HL-60 (cell line): ENCODE measurements around the gene TUT4.

Source experiments
- DNase-seq, 2 experiments: peaks; one replicate each; pipeline ENCODE4 v3.0.0-alpha.2; 2010 to 2020; ENCODE audit warnings: low read depth in 1 of 2, low spot score in 1 of 2
- H3K27ac ChIP-seq: fragments of 250-450 bp; sonication (Bioruptor Pico); replicated peaks from 2 replicates; pipeline ENCODE4 v1.5.1; 2020; ENCODE audit warnings: mild to moderate bottlenecking, moderate library complexity
- H3K27me3 ChIP-seq: fragments of 250-450 bp; sonication (Bioruptor Pico); 2 replicates; pipeline ENCODE4 v1.5.1; 2021; ENCODE audit warnings: mild to moderate bottlenecking, moderate library complexity; ENCODE audit not compliant: insufficient read depth, poor library complexity, severe bottlenecking
- H3K4me3 ChIP-seq: replicated peaks from 2 replicates; pipeline ENCODE4 v1.5.1; 2011; ENCODE audit warnings: mild to moderate bottlenecking, control low read depth, low read length; ENCODE audit not compliant: insufficient read depth
- CTCF ChIP-seq: IDR thresholded peaks from one replicate; pipeline ENCODE4 v1.5.1; 2011; ENCODE audit warnings: low read length, control low read depth, inconsistent platforms; ENCODE audit not compliant: insufficient read depth
- GABPA ChIP-seq: IDR thresholded peaks from 2 replicates; pipeline ENCODE4 v1.6.1; 2012; ENCODE audit warnings: low read depth
- POLR2AphosphoS5 ChIP-seq: IDR thresholded peaks from 2 replicates; pipeline ENCODE4 v1.6.1; 2012; ENCODE audit warnings: low read depth
- SPI1 ChIP-seq: IDR thresholded peaks from 2 replicates; pipeline ENCODE4 v1.6.1; 2012; ENCODE audit warnings: low read depth, mild to moderate bottlenecking, borderline replicate concordance
- TF ChIP-seq, protein P1 (sequence below): IDR thresholded peaks from 2 replicates; pipeline ENCODE4 v1.6.1; 2012; ENCODE audit warnings: low read depth; ENCODE audit not compliant: insufficient replicate concordance

Gene TUT4

DNA sequence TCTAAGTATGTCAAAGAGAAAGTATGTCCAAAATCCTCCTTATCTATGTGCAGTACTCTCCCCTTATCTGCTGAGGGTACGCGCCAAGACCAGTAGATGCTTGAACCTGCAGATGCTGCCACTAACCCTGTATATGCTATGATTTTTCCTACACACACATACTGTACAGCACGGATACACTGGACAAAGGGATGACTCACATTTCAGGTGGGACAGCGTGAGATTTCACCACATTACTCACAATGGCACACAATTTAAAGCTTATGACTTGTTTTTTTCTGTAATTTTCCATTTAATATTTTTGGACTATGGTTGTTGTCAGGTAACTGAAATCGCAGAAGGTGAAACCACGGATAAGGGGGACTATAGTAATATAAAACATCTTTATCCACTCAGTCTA lies 152.8 kb downstream of the TUT4 start:
- Histone ChIP-seq H3K27ac (no peak overlapping the region), H3K27me3 (no peaks in the 10 kb centered on the region), H3K4me3 (no peak overlapping the region)
- DNase-seq = no peak
- no peak for TF ChIP-seq SPI1
- TF ChIP-seq, protein P1, sequence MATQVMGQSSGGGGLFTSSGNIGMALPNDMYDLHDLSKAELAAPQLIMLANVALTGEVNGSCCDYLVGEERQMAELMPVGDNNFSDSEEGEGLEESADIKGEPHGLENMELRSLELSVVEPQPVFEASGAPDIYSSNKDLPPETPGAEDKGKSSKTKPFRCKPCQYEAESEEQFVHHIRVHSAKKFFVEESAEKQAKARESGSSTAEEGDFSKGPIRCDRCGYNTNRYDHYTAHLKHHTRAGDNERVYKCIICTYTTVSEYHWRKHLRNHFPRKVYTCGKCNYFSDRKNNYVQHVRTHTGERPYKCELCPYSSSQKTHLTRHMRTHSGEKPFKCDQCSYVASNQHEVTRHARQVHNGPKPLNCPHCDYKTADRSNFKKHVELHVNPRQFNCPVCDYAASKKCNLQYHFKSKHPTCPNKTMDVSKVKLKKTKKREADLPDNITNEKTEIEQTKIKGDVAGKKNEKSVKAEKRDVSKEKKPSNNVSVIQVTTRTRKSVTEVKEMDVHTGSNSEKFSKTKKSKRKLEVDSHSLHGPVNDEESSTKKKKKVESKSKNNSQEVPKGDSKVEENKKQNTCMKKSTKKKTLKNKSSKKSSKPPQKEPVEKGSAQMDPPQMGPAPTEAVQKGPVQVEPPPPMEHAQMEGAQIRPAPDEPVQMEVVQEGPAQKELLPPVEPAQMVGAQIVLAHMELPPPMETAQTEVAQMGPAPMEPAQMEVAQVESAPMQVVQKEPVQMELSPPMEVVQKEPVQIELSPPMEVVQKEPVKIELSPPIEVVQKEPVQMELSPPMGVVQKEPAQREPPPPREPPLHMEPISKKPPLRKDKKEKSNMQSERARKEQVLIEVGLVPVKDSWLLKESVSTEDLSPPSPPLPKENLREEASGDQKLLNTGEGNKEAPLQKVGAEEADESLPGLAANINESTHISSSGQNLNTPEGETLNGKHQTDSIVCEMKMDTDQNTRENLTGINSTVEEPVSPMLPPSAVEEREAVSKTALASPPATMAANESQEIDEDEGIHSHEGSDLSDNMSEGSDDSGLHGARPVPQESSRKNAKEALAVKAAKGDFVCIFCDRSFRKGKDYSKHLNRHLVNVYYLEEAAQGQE = no peak
- TF ChIP-seq GABPA = no peak
- TF ChIP-seq POLR2AphosphoS5 = no peak
- no peak for TF ChIP-seq CTCF

- no peak overlapping the region for H3K4me3 ChIP-seq
- TF ChIP-seq SPI1 = no peak
- TF ChIP-seq POLR2AphosphoS5 = no peak
- TF ChIP-seq, protein P1 = no peak
- TF ChIP-seq CTCF = no peak
- TF ChIP-seq GABPA = no peak
- DNase-seq = no peak
- H3K27me3 ChIP-seq = no peaks in the 10 kb centered on the region
- no peak overlapping the region for H3K27ac ChIP-seq
These were observed 153.3 kb downstream of the TUT4 start for GRCh38 chr1:52399629-52400028.

DNA sequence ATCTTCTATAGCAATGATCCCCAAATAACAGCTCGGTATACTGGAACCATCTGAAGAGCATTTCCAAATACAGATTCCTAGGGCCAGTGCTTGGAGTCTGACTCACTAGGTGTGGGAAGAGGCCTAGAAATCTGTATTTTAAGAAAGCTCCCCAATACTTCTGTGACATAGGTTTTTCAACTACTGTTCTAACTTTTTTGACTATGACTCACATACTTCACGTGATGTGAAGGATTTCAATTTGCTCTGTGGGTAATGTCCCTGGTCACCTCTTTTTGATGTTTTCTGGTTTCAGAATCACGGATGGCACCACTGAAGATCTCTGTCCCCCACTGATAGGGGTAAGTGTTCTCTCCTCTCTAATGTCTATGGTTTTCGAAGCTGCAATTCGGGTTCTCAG lies 159.7 kb downstream of the TUT4 start:
- no peak overlapping the region for H3K27ac ChIP-seq
- H3K4me3 ChIP-seq = no peak overlapping the region
- no peaks in the 10 kb centered on the region for H3K27me3 ChIP-seq
- no peak for TF ChIP-seq POLR2AphosphoS5
- TF ChIP-seq CTCF = no peak
- no peak for TF ChIP-seq GABPA
- TF ChIP-seq, protein P1 = no peak
- TF ChIP-seq SPI1 = no peak
- no peak for DNase-seq
